HG03045 (cell line): ENCODE measurements around the gene TBX15.

Experiments used
- ATAC-seq: cut with Tn5 transposase; IDR thresholded peaks from one replicate; pipeline ENCODE4 v1.9.1; 2021; ENCODE audit warnings: mild to moderate bottlenecking, moderate library complexity; ENCODE audit not compliant: unreplicated experiment

Gene TBX15

DNA sequence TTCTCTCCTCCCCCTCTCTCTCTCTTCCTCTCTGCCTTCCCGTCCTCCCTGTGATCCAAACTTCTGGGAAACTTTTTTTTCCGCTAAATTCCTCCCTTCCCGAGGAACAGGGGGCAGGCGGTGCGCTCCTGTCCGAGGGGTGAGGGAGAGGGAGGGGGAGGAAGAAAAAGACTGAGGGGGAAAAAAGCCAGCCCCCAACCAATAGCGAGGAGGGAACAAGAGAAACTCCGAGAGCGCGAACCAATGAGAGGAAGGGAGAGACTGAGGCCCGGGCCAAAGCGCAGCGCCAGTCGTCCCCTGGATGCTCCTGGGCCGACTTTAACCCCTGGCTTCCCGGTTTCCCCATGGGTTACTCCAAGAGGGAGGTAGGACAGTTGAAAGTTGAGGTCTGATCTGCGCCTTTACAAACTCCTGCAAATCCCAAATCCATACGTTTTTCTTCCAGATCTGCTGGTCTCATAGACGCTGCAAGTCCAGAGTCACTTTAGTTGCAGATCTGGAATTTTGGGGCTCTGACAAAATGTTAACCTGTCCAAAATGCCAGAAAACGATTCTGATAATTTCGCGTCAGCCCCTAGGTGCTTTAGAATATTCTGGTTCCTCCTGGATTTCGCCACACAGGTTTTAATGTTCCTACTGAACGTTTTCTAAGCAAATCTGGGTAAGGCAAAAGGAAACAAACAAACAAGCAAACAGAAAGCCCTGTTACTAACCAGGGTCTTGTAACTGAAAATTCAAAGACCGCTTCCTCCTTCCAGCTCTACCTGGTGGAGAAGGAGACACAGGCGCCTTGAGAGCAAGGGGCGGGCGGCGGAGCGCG, at the start of gene TBX15:
Gene TBX15, minus strand, starts transcription at position 158 of the 820 bp plus-strand sequence. CDS start 548 bp downstream, outside the sequence.
- ATAC-seq, result no peak

DNA sequence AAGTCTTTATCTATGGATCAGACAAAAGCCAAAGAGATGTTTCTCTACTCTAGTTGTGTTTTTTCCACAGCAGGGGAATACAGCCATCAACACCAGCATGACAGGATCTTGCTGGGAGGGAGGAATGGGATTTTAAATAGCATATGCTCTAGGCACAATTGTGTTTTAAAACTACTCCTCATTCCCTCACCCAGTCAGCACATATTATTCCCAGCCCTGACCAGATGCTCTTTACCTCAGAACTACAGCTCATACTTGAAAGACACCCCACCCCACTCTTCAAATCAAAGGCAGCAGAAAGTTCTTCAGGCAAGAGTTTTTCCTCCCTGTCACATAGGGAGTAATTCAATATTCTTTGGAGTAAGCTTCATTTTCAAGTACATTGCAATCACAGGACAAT, 46.2 kb upstream of the TBX15 start:
- ATAC-seq, result no peak

DNA sequence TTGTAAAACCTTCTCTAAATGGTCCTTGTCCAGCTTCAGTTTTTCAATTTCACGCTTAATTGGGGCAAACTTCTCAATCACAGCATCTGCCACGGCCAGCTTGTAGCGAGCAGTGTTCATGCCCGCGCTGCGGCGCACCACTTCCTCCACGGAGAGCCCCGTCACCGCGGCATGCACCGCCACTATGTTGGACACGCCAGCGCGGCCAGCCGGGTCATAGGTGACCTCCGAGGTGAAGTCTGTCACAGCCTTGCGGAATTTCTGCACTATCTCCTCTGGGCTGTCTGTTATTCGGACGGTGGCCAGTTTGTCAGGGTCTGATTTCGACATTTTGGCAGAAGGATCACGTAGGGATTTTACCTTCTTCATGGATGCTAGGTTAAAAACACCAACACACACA, 44.8 kb upstream of the TBX15 start:
- no peak for ATAC-seq

DNA sequence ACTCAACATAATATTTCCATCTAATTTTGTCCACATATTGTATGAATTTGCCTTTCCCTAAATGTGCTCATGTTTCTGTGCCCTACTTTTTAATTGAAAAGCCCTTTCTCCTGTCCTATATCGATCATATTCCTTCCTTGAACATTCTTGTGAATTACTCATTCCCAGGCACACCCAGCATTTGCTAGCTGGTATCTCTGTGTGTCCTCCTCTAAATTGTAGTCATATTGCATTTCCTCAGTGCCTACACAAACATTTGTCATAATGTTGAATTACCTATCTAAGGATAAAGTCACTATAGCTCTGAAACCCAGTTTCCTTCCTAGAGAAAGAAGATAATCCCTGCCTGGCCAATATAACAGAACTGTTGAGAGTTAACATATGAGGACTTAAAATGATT, 39.6 kb upstream of the TBX15 start:
- no peak for ATAC-seq

DNA sequence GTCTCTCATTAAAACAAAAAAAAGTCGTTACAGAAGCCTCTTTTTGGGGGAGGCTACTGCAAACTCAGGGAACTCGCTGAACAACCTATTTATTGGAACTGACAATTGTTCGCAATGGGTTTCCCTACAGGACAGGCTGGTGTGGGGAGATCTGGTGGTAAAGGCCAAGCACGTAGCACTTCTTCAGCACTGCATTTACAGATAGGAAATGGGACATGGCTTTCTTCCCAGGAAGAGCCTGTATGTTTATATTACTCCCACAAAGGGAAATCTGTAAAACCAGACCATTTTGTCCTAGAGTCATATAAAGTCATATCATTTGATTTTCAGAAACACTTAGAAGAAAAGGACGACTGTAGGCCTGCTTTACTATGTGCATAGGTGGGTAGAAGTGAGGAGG, 38.8 kb upstream of the TBX15 start:
- no peak for ATAC-seq

DNA sequence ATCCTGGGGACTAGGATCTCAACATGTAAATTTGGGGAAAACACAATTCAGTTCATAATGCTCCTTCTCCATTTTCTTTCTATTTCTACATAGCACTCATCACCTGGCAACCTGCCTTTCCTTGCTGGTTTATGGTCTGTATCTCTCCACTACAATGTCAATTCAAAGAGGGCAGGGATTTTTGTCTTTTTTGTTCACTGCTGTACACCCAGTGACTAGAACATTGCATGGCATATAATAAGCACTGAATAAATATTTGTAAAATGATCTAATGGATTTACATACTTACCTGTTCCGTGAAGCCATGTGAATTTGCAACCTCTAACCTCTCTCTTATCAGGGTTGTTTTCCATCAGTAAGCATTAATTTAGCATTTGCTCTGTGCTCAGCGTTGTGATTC, 27.4 kb upstream of the TBX15 start:
- no peak for ATAC-seq

DNA sequence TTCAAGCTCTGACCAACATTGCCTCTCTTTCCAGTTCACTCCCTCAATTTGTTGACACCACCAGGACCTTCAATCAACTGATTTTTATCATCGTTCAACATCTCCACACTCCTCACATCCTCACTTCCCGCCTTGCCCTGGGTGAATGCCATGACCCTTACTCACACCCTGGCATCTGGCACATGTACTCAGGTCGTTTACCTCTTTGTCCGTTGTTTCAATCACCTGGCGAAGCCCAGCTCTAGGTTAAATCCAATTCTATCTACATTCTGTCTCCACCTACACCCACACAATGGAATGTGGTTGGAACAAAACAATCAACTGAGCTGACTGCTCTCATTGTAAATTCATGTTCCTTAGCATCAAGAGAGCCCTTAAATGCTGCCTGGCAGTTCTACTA, 24.2 kb upstream of the TBX15 start:
- no peak for ATAC-seq

DNA sequence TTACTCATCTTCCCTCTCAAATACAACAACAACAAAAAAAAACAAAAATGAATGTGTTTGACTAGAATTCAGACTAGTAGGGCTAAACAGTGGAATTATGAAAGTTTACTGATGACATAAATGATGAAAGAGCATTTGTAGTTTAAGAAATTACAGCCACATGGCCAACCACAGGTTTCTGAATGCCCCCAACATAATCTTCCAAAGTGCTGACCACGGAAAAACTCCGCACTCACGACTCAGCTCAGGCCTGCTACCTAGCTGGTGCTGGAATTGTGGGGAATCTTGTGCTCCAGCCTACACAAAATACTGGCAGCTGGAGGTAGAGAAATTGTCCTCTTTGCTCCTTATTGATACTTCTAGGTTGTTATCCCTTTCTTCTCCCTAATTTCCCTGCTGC, 23.6 kb upstream of the TBX15 start:
- ATAC-seq, result no peak

DNA sequence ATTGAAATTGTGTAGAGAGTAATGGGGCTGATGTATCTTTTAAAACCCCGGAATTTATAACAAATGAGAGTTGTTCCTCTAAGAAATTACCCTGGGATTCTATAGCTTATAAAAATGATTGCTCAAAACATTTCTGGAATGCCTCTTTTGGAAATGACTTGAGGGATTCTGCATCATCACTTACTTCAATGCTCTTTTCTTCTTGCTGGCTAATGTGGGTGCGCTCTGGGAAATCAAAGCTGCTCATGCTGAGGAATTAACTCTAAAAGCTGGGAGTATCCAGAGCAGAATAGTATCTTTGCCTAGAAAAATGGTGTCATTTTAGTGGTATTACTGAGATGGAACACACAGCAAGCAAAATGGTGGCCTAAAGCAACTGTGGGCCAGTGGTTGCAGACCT, 23.0 kb upstream of the TBX15 start:
- ATAC-seq, result no peak

DNA sequence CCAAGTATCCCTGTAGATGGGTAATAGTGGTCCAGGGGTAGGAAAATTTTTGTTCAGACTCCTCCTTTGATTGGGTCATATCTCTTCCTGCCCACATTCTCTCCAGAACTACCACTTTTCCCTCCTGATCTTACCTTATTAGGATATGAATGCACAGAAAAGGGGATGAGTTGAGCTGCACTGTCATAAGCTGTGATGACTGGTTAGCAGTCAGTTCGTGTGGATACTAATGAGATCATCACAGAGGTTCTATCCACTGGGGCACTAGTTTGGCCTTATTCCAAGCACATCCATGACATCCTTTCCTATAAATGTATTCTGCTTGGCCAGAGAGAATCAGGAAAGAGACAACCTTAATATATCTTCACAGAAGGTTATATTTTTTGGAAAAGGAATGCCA, 22.1 kb upstream of the TBX15 start:
- ATAC-seq, result no peak

DNA sequence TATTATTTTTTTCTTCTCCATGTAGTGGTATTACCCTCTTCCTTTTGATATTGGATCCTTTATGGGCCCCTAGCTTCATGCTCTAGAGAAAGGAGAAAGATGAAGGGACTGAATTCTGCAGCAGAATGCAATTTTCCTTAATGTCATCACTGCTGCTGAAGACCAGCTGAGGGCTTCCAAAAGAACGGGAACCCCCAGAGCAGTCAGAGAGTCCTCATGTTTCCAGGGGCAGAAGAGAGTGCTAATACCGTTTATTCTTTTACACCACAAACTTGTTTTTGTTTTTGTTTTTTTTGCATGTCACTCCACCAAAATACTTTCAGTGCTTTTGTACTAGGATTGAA, 21.1 kb upstream of the TBX15 start:
- no peak for ATAC-seq

DNA sequence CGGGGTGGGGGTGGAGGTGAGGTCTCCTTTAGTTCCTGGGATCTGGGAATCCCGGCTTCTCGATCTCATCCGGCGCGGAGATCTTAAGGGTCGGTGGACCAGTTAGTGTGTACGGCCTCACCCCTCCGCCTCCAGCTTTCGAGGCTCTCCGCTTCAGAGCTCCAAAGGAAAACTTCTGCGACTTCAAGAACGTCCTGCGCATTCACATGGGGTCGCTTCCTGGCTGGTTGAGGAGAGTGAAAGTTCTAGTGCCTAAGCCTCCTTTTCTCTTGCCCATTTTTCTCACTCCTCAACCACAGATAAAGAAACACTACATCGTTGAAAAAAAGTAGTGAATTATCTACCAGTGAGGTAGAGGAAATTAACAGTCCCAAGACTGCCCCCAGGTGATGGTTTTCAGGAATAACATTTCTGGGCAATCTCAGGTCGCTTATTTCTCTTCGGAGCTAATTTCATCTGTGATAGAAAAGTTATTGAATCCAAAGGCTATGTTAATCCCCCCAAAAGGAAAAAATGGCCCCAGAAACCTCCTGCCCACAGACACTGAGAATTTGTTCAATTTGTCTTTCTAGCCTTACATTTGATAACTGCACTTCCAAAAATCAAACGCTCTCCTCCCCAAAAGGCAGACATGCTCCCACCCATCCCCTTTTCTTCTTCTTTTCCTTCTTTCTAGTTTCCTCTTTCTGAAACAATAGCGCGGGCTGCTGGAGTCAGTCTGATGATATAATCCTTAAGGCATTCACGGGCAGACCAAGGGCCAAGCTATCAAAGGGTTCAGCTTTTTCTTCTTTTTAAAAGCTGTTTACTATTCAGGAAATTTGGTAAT, 20.6 kb upstream of the TBX15 start:
- no peak for ATAC-seq

DNA sequence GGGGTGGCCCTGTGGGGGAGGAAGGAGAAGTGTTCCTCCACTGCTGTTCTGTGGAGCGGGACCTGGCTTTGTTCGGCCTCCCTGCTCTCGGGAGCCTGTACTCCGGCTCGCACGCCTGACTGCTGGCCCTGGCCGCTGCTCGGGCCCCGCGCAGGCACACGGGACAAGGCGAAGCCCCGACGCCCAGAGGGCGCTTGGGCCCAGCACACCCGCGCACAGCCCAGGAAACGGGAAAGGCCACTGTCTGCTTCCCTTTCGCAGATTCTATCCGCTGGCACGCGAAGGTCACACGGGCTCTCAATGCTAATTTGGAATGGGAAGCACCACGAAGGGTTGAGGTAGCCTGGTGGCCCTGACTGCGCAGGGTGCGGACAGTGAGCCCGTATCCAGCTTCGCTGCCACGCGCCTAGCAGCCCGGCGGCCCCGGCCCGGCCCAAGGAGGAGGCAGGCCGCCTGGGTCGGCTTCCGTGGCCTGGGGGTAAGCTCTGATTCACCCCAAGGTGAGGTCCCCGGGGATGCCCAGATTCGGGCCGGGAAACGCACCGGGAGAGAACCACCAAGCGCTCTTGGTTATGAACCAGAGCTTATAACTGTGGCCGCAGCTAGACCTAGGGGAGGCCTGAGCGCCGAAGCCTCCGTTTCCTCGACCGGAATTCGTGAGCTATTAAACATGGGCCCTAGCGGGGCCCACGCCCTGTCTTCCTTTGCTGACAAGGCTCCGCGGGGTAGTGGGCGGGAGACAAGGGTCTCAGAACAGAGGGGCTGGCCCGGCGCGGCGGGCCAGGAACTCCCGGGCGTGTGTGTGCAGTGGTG, 19.7 kb upstream of the TBX15 start:
- ATAC-seq, result no peak

DNA sequence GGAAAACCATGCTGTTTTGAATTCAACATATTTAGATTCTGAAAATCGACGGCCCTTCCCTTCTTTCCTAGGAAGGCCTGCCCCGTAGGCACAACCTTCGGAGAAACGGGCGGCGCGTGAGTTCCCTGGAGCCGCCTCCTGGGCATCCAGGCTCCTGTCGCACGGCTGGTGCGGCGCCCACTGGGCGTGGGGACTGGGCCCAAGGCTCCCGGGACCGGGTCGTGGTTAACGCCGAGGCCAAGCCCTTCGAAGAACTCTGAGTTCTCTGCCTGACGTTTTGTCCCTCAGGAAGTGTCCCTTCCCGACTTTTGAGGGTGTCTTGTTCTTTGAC, 19.2 kb upstream of the TBX15 start:
- no peak for ATAC-seq

DNA sequence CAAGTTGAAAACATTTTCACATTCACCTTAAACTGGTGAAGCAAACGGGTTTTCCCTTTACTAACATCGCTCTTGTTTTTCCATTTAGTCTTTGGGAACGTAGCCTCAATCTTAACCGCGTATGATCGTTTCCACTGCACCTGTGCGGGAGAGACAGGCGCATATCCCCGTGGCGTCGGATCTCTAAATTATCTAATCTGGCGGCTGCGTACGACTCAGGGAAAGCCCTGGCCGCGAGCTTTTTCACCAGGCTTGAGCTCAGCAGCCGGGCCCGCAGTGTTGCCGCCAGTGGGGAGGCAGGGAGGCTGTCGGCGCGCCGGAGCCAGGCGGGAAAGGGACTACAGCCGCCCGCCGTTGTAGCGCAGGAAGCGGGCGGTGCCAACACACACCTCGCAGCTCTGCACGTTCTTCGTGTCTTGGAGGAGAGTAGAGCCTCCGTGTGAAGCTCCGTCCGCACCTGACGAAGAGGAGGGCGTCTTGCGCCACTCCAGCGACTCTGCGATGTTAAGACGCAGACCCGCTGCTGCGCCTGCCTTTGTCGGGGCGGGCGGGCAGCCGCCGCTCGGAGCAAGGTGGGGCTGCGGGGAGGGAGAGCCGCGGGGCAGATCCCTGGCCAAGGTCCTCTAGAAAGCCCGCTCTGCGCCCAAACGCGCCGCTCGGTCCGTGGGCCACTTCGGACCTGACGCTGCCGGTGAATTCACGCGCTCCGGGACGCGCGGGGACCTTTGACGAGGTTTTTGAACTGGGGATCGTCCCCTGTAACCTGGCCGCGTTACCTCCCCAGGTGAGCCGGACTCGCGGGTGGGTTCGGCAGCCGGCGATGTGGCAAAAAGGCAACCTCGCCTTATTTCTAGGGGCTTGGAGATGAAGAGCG, 18.5 kb upstream of the TBX15 start:
- ATAC-seq, result no peak

DNA sequence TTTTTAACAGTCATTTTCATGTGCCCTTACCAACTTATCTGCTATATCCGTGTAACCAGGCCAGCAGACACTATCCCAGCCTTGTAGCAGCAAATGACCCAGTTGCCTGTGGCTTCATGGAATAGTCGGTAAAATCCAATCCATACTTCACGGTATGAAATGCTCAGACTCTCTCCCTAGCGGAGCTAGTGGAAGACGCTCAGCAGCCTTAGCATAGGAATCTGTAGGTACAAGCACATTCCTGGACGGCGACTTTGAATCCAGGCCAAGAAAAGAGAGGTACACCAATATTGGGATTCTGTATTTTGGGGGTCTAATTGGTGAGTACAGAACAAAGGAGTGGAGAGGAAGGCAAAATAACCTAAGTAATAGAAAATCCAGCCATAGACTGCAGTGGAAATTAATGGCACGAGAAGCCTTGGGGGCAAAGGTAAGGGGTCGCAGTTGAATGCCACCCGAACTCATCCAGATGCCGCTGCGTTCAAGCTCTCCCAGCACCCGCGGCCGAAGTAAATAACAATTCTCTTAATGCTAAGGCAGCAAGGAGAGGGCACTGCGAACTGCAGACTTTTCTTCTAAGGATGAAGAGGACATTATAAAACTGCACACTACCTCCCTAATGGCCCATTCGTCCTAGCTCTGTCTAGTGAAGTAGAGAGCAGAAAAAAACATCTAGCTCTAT, 17.7 kb upstream of the TBX15 start:
- ATAC-seq, result no peak

DNA sequence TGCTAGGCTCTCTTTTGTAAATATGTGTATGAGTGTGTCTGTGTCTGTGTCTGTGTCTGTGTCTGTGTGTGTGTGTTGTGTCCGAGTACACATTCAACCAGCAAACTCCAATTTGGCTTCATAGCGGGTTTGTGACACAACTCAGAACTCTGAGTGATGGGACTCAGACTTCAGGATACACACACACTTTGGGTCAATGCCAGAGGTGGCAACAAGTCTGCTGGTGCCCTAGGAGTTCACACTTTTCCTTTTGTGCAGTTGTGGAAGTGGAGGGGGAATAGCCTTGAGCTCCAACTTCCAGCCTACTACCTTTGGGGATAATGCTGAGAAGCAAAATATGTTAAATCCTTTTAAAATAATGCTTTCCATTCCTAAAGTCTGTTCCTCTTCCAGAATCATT, 16.6 kb upstream of the TBX15 start:
- ATAC-seq, result no peak

DNA sequence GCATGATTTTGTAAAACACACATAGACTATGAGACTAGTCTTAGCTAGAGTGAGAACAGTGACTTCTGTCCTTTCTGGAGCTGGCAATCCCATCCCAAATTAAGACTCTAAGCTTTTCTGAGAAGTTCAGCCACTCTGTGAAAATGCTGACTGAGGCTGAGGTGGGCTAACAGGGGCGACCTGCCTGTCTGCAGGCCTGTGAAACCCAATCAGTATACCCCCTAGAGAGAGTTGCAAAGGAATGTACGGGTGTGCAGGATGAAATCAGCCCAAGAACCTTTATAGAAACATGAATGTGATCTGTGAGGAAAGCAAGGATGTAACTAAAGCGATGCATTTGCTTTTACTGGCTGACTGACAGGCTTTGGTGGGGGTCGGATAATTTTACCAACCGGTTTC, 16.0 kb upstream of the TBX15 start:
- ATAC-seq, result no peak

DNA sequence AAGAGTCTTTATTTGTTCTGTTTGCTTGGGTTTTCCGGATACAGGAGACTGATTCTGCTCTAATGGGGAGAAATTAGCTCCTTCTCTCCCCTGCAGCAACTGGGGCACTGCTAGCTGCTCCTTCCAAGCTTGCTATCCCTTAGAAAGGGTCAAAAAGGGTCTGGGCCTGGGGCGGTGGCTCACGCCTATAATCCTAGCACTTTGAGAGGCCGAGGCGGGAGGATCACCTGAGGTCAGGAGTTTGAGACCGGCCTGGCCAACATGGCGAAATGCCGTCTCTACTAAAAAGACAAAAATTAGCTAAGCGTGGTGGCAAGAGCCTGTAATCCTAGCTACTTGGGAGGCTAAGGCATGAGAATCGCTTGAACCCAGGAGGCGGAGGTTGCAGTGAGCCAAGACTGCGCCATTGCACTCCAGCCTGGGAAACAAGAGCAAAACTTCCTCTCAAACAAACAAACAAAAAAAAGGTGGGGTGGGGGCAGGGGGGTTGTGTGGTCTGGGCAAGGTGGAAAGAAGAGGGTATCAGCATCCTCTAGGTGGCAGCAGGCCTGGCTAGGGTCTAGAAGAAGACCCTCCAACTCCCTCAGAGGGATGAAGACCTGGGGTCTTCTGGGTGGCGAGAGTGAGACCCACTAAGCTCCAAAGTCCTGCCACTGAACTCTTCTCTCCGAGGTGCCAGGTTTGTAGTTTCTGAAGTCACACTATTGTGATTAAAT, 15.4 kb upstream of the TBX15 start:
- no peak for ATAC-seq
